UCSD-AML1 (cell line): Measurements from ENCODE around the gene PCDHGB1.
"Not testable (repeated sequence)": the region's sequence is repeated elsewhere in the genome, so short reads cannot be mapped to it uniquely, and the experiment has no call there.

Experiments
- DNase-seq: peaks from one replicate; lab custom pipeline; 2025; ENCODE audit not compliant: unreplicated experiment; lab: John Stamatoyannopoulos, UW

The PCDHGB1 gene

DNA sequence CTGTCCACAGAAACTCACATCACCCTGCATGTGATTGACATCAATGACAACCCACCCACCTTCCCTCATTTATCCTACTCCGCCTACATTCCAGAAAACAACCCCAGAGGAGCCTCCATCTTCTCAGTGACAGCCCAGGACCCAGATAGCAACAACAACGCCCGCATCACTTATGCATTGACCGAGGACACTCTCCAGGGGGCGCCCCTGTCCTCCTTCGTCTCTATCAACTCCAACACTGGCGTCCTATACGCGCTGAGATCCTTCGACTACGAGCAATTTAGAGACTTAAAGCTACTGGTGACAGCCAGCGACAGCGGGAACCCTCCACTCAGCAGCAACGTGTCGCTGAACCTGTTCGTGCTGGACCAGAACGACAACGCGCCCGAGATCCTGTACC is 4.6 kb upstream of the PCDHGB1 start:
- no peak for DNase-seq

DNA sequence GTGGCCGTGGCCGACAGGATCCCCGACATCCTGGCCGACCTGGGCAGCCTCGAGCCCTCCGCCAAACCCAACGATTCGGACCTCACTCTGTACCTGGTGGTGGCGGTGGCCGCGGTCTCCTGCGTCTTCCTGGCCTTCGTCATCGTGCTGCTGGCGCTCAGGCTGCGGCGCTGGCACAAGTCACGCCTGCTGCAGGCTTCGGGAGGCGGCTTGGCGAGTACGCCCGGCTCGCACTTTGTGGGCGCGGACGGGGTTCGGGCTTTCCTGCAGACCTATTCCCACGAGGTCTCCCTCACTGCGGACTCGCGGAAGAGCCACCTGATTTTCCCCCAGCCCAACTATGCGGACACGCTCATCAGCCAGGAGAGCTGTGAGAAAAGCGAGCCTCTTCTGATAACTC is 3.9 kb upstream of the PCDHGB1 start:
- not testable (repeated sequence) for DNase-seq

DNA sequence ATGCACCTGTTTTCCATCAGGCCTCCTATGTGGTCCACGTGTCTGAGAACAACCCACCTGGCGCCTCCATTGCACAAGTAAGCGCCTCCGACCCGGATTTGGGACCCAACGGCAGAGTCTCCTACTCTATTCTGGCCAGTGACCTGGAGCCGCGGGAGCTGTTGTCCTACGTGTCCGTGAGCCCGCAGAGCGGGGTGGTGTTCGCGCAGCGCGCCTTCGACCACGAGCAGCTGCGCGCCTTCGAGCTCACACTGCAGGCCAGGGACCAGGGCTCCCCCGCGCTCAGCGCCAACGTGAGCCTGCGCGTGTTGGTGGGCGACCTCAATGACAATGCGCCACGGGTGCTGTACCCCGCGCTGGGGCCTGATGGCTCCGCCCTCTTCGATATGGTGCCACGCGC is 1.7 kb downstream of the PCDHGB1 start:
- DNase-seq, result no peak

DNA sequence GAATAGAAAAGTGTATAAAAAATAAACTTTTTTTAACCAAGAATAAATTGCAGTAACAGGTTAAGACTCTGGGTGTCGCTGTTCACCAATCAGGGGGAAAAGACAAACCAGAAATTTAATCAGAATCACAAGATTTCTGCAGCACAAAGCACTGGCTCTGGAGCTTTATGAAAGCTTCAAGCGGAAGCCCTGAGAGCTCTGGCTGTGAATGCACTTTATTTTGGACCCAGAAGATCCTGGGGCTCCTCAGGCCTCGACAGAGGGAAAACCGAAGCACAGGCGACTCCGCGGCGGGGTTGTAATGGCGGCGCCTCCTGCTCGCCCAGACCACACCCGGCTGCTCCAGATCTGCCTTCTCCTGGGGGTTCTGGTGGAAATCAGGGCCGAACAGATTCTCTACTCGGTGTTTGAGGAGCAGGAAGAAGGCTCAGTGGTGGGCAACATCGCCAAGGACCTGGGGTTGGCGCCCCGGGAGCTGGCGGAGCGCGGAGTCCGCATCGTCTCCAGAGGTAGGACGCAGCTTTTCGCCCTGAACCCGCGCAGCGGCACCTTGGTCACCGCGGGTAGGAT is 5.1 kb downstream of the PCDHGB1 start, which contains the start of gene PCDHGA4:
PCDHGA4 (plus strand) TSS at position 122 of the 570 bp plus-strand sequence; CDS start at position 209, 87 bp downstream.
- DNase-seq, result no peak

DNA sequence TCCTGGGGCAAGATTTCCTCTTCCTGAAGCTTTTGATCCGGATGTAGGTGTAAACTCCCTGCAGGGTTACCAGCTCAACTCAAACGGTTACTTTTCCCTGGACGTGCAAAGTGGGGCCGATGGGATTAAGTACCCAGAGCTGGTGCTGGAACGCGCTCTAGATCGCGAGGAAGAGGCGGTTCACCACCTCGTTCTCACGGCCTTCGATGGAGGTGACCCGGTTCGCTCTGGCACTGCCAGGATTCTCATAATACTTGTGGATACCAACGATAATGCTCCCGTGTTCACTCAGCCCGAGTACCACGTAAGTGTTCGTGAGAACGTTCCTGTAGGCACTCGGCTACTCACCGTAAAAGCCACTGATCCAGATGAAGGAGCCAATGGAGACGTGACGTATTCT is 5.7 kb downstream of the PCDHGB1 start:
- DNase-seq, result no peak

DNA sequence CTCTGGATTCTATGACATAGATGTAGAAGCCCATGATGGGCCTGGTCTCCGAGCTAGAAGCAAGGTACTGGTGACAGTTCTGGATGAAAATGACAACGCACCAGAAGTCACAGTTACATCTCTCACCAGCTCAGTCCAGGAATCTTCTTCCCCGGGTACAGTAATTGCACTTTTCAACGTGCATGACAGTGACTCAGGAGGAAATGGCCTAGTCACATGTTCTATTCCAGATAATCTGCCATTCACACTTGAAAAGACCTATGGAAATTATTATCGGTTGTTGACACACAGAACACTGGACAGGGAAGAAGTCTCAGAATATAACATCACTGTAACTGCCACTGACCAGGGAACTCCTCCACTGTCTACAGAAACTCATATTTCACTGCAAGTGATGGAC is 6.2 kb downstream of the PCDHGB1 start:
- DNase-seq, result no peak

DNA sequence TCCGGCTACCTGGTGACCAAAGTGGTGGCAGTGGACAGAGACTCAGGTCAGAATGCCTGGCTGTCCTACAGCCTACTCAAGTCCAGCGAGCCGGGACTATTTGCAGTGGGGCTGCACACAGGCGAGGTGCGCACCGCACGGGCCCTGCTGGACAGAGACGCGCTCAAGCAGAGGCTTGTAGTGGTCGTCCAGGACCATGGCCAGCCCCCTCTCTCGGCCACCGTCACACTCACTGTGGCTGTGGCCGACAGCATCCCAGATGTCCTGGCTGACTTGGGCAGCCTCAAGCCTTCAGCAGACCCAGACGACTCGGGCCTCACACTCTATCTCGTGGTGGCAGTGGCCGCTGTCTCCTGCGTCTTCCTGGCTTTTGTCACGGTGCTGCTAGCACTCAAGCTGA is 7.1 kb downstream of the PCDHGB1 start:
- DNase-seq, result no peak

DNA sequence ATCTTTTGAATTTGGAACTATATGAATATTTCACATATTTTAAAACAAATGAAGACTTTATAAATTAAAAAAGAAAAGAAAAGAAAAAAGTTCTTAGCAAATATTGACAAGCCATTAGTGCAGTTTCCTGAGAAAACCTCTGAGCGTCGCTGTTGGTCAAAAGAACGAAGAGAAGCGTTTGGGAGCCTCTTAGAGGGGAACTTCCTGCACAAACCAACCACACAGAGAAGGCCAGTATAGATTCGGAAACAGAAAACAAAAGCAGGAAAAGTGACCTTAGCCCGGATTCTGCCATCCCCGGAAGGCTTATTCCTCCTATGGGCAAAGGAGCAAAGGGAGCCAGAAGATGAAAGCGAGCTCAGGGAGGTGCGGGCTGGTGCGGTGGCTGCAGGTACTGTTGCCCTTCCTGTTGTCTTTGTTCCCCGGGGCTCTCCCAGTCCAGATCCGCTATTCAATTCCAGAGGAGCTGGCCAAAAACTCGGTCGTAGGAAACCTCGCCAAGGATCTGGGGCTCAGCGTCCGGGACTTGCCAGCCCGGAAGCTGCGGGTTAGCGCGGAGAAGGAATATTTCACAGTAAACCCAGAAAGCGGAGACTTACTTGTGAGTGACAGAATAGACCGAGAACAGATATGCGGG is 10.0 kb downstream of the PCDHGB1 start, which contains the start of gene PCDHGB2:
PCDHGB2 (plus strand) TSS at position 205 of the 637 bp plus-strand sequence; CDS start at position 347, 142 bp downstream.
- DNase-seq, result peak; percentile 40

DNA sequence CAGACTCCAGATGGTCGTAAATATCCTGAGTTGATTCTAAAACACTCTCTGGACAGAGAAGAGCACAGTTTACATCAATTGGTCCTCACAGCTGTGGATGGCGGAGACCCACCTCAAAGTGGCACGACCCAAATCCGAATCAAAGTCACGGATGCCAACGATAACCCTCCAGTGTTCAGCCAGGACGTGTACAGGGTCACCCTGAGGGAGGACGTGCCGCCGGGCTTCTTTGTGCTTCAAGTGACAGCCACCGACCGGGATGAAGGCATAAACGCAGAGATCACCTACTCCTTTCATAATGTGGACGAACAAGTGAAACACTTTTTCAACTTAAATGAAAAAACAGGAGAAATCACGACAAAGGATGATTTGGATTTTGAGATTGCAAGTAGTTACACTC is 10.8 kb downstream of the PCDHGB1 start:
- no peak for DNase-seq

DNA sequence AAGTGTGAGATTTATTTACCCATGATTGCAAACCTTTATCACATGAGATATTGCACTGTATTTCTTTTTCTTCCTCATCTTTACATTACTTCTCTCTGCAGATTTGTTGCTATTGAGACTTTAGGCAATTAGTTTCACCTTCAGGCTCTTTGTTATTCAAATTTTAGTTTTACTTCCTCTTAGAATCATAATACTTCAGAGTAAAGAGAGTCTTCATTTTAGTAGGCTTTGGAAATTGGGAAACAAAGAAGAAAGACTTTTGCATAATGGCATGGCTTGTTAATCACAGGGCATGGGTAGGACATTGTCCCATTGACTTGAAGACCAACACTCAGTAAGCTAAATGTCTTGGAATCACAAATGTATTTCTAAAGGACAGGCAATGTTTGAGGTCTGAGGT is 12.8 kb downstream of the PCDHGB1 start:
- DNase-seq, result no peak

DNA sequence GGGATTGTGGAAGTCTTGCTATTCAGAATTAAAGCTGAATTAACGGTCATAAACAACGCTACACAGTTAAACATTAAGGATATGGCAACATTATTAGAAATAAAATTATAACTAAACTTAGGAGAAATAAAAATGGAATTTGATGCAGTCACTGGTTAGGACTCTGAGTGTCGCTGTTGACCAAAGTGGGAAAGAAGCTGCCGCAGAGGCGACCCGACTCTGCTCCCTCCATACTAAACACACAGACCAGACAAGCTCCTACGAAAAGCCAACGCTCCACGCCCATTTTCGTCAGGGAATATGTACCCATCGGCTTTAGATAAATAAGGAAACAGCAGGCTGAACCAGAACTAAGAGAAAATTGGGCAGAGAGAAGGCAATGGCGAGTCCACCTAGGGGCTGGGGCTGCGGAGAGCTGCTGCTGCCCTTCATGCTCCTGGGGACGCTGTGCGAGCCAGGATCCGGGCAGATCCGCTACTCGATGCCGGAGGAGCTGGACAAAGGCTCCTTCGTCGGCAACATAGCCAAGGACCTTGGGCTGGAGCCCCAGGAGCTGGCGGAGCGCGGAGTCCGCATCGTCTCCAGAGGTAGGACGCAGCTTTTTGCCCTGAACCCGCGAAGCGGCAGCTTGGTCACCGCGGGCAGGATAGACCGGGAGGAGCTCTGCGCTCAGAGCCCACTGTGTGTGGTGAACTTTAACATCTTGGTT is 14.2 kb downstream of the PCDHGB1 start, which contains the start of gene PCDHGA5:
PCDHGA5 (plus strand) TSS at position 211 of the 709 bp plus-strand sequence; CDS start at position 380, 169 bp downstream.
- no peak for DNase-seq

DNA sequence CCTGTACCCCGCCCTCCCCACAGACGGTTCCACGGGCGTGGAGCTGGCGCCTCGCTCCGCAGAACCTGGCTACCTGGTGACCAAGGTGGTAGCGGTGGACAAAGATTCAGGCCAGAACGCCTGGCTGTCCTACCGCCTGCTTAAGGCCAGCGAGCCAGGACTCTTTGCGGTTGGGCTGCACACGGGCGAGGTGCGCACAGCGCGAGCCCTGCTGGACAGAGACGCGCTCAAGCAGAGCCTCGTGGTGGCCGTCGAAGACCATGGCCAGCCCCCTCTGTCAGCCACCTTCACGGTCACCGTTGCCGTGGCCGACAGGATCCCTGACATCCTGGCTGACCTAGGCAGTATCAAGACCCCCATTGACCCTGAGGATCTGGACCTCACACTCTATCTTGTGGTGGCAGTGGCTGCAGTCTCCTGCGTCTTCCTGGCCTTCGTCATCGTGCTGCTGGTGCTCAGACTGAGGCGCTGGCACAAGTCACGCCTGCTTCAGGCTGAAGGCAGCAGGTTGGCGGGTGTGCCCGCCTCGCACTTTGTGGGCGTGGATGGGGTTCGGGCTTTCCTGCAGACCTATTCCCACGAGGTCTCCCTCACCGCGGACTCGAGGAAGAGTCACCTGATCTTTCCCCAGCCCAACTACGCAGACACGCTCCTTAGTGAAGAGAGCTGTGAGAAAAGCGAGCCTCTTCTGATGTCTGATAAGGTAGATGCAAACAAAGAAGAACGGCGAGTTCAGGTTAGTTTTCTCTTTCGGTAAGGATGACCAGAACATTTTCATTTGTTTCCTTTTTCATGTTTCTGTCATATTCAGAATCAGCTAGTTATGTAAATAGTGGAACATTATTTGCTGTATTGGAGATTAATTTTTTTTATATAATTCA is 16.4 kb downstream of the PCDHGB1 start:
- no peak for DNase-seq

DNA sequence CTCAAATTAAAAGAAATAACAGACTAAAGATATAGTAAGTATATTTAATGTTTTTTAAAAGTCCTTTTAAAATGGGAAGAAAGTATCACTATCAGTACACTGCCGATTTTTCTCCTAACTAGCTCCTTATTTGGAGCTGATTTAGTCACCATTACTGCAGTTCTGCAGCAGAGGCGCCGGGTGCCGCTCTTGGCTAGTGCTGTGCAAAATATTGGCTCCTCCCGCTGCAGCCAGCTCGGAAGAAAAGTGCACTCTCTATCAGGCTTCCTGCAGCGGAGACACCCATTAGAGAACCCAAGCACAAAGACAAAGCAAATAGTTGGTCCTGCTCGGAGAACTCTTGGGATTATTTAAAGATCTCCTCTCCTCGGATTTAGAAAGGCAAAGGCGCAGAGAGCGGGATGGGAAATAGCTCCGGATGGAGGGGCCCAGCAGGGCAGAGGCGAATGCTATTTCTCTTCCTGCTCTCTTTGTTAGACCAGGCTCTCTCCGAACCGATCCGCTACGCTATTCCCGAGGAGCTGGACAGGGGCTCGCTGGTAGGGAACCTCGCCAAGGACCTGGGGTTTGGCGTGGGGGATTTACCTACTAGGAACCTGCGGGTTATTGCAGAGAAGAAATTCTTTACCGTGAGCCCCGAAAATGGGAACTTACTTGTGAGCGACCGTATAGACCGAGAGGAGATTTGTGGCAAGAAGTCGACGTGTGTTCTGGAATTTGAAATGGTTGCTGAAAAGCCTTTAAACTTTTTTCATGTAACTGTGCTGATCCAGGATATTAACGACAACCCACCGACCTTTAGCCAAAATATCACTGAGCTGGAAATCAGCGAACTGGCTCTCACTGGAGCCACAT is 20.3 kb downstream of the PCDHGB1 start, which contains the start of gene PCDHGB3:
PCDHGB3 (plus strand) TSS at position 249 of the 855 bp plus-strand sequence; CDS start at position 402, 153 bp downstream.
- peak; percentile 30 for DNase-seq

DNA sequence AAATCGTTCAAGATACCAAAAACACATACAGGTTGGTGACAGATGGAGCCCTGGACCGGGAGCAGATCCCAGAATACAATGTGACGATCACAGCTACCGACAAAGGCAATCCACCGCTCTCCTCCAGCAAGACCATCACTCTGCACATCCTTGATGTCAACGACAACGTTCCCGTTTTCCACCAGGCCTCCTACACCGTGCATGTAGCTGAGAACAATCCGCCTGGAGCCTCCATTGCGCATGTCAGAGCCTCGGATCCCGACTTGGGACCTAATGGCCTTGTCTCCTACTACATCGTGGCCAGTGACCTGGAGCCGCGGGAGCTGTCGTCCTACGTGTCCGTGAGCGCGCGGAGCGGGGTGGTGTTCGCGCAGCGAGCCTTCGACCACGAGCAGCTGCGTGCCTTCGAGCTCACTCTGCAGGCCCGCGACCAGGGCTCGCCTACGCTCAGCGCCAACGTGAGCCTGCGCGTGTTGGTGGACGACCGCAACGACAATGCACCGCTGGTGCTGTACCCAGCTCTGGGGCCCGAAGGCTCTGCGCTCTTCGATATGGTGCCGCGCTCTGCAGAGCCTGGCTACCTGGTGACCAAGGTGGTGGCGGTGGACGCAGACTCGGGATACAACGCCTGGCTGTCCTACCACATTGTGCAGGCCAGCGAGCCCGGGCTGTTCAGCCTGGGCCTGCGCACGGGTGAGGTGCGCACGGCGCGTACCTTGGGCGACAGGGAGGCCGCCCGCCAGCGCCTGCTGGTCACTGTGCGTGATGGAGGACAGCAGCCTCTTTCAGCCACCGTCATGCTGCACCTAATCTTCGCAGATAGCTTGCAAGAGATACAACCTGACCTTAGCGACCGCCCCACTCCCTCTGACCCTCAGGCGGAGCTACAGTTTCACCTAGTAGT is 21.9 kb downstream of the PCDHGB1 start:
- DNase-seq, result no peak

DNA sequence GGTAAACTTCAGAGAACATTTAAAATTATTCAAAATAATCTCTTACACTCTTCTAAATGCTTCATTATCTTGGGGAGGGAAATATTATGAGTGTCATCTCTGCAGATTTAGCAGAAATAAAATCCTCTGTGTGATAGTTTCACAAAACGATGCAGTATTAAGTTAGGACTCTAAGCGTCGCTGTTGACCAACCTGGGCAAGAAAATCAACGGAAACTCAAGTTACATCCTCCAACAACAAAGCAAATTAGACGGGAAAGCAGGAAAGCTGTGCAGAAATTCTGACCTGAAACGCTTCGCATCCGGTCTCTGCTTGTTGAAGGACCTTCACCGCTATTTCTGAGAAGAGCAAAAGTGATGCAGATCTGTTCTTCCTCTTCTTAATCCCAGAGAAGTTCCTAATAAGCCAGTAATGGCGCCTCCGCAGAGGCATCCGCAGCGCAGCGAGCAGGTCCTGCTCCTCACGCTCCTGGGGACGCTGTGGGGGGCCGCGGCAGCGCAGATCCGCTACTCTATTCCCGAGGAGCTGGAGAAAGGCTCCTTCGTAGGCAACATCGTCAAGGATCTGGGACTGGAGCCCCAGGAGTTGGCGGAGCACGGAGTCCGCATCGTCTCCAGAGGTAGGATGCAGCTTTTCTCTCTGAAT is 23.9 kb downstream of the PCDHGB1 start, which contains the start of gene PCDHGA6:
PCDHGA6 (plus strand) TSS at position 219 of the 645 bp plus-strand sequence; CDS start at position 412, 193 bp downstream.
- no peak for DNase-seq

DNA sequence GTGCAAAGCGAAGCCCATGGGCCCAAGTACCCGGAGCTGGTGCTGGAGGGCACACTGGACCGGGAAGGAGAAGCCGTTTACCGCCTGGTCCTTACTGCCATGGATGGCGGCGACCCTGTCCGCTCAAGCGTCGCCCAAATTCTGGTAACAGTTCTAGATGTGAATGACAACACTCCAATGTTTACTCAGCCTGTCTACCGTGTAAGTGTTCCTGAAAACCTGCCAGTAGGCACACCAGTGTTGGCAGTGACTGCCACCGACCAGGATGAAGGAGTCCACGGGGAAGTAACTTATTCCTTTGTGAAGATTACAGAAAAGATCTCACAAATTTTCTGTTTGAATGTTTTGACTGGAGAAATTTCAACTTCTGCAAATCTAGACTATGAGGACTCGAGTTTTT is 24.7 kb downstream of the PCDHGB1 start:
- no peak for DNase-seq

DNA sequence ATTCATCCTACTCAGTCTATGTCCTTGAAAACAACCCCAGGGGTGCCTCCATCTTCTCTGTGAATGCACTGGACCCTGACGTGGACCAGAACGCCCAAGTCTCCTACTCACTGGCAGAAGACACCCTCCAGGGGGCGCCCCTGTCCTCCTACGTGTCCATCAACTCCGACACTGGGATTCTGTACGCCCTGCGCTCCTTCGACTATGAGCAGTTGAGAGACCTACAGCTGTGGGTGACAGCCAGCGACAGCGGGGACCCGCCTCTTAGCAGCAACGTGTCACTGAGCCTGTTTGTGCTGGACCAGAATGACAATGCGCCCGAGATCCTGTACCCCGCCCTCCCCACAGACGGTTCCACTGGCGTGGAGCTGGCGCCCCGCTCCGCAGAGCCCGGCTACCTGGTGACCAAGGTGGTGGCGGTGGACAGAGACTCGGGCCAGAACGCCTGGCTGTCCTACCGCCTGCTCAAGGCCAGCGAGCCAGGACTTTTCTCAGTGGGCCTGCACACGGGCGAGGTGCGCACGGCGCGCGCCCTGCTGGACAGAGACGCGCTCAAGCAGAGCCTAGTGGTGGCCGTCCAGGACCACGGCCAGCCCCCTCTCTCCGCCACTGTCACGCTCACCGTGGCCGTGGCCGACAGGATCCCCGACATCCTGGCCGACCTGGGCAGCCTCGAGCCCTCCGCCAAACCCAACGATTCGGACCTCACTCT is 25.7 kb downstream of the PCDHGB1 start:
- DNase-seq, result not testable (repeated sequence)
